DND-41 (cell line): ENCODE data around the gene XBP1.

ENCODE experiments used
- ATAC-seq: fragments of 200-7000 bp; cut with Tn5 transposase; 3 replicates; pipeline ENCODE4 v1.9.1; 2021; ENCODE audit warnings: low read depth; ENCODE audit not compliant: insufficient read depth
- DNase-seq: peaks from one replicate; pipeline ENCODE4 v3.0.0-alpha.2; 2020
- H2AFZ ChIP-seq: 2 replicates; pipeline ENCODE4 v1.6.0; 2012; ENCODE audit warnings: low read depth, low read length
- H3K27ac ChIP-seq: 2 replicates; pipeline ENCODE4 v1.5.1; 2012; ENCODE audit warnings: low read length, inconsistent platforms
- H3K27me3 ChIP-seq: fragments of 200-600 bp; sonication (generic); 2 replicates; pipeline ENCODE4 v1.6.0; 2012; ENCODE audit warnings: low read length, mild to moderate bottlenecking, inconsistent platforms; ENCODE audit not compliant: insufficient read depth, poor library complexity
- H3K36me3 ChIP-seq: 2 replicates; pipeline ENCODE4 v1.5.1; 2012; ENCODE audit warnings: low read length, inconsistent platforms; ENCODE audit not compliant: insufficient read depth
- H3K4me1 ChIP-seq: 2 replicates; pipeline ENCODE4 v1.5.1; 2012; ENCODE audit warnings: mild to moderate bottlenecking, low read length; ENCODE audit not compliant: insufficient read depth
- H3K4me2 ChIP-seq: 2 replicates; pipeline ENCODE4 v1.6.0; 2012; ENCODE audit warnings: mild to moderate bottlenecking, moderate library complexity, low read length, inconsistent platforms; ENCODE audit not compliant: insufficient read depth
- H3K4me3 ChIP-seq, 2 experiments: fragments of 200-600 bp in 1 of 2; shearing (Covaris generic) in 1 of 2; 2 replicates each; pipeline ENCODE4 v1.5.1; 2012 to 2016; ENCODE audit warnings: inconsistent platforms in 2 of 2, low read length in 2 of 2, mild to moderate bottlenecking in 2 of 2, low read depth in 1 of 2, moderate library complexity in 1 of 2
- H3K79me2 ChIP-seq: 2 replicates; pipeline ENCODE4 v1.6.0; 2012; ENCODE audit warnings: low read length, inconsistent platforms; ENCODE audit not compliant: insufficient read depth
- H3K9ac ChIP-seq: 2 replicates; pipeline ENCODE4 v1.6.0; 2012; ENCODE audit warnings: low read depth, mild to moderate bottlenecking, inconsistent platforms, low read length, moderate library complexity
- H3K9me3 ChIP-seq: 2 replicates; pipeline ENCODE4 v1.5.1; 2012; ENCODE audit warnings: low read length, moderate library complexity, mild to moderate bottlenecking, inconsistent platforms; ENCODE audit not compliant: insufficient read depth, severe bottlenecking
- H4K20me1 ChIP-seq: 2 replicates; pipeline ENCODE4 v1.6.0; 2012; ENCODE audit warnings: low read length; ENCODE audit not compliant: insufficient read depth
- CTCF ChIP-seq: IDR thresholded peaks from 2 replicates; pipeline ENCODE4 v1.5.1; 2012; ENCODE audit warnings: borderline replicate concordance, low read length, moderate library complexity, mild to moderate bottlenecking; ENCODE audit not compliant: poor library complexity, severe bottlenecking; ENCODE audit errors: extremely low read depth
- EZH2 ChIP-seq: IDR thresholded peaks from 3 replicates; pipeline ENCODE4 v1.6.1; 2012; ENCODE audit warnings: borderline replicate concordance, low read depth, mild to moderate bottlenecking, moderate library complexity, low read length, inconsistent platforms; ENCODE audit not compliant: severe bottlenecking

XBP1 gene

DNA sequence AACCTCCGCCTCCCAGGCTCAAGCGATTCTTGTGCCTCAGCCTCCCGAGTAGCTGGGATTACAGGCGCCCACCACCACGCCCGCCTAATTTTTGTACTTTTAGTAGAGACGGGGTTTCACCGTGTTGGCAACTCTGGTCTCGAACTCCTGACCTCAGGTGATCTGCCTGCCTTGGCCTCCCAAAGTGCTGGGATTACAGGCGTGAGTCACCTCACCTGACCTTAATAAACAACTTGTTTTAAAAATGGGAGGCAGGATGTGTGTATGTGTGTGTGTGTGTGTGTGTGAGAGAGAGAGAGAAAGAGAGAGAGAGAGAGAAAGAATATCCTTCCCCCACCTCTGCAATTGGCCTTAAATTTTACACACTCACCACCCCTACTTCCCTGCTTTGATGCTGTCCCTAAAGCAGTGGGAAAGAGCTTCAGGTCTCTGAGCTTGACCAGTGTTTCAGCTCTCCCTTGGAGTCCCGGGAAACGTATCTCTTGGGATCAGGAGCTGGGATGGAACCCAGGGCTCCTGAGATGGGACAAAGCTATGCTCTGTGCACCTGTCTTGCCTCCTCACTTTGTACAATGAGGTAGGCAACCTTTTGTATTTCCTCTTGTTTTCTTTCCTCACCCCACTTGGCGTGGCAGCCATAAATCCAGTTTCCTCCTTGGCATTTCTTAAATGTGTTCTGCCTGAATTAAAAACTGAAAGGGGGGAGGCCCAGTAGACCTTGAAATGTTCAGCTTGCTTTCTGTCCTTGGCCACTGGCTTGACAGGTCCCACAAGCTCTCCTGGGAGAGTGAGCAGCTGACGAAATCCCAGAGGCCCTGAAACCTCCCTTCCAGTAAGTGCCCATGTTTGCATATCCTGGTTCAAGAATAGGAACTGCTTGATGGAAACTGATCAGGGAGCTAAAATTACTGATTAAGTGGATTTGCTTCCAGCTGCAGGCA is 17.8 kb upstream of the XBP1 start:
- H4K20me1 ChIP-seq, result no peaks in the 10 kb centered on the region
- no peaks in the 10 kb centered on the region for H3K9me3 ChIP-seq
- no peaks in the 10 kb centered on the region; the same call in 1 of the 2 replicates for H3K36me3 ChIP-seq
- peaks cover 69% of the 10 kb centered on the region for H3K79me2 ChIP-seq
- DNase-seq (no peak), ATAC-seq (no peak)
- H3K4me3 ChIP-seq, result peak overlapping the region in 1 of 2 experiments; percentile 15; a peak in 1 of 4 replicates
- no peaks in the 10 kb centered on the region for H3K27me3 ChIP-seq
- H3K4me1 ChIP-seq, result peaks cover 100% of the 10 kb centered on the region
- no peak overlapping the region for H2AFZ ChIP-seq
- peak overlapping the region; percentile 38 for H3K4me2 ChIP-seq
- H3K27ac ChIP-seq, result peak overlapping the region; percentile 99
- peak overlapping the region; percentile 65 for H3K9ac ChIP-seq
- TF ChIP-seq CTCF (no peak), EZH2 (no peak)

GRCh38 chr22:28817064-28817463 is 16.7 kb upstream of the XBP1 start:
- H3K9ac ChIP-seq, result peak overlapping the region; percentile 65
- H3K79me2 ChIP-seq, result peaks cover 76% of the 10 kb centered on the region
- ATAC-seq, result peak; percentile 6; the same call in 1 of the 3 replicates
- H3K4me2 ChIP-seq, result peak overlapping the region; percentile 38
- no peaks in the 10 kb centered on the region for H3K27me3 ChIP-seq
- no peaks in the 10 kb centered on the region for H4K20me1 ChIP-seq
- no peak for TF ChIP-seq EZH2
- no peak for TF ChIP-seq CTCF
- peak overlapping the region; percentile 99 for H3K27ac ChIP-seq
- no peak overlapping the region for H2AFZ ChIP-seq
- no peak for DNase-seq
- H3K36me3 ChIP-seq, result no peaks in the 10 kb centered on the region; the same call in 1 of the 2 replicates
- peak overlapping the region in 1 of 2 experiments; percentile 39; a peak in 1 of 4 replicates for H3K4me3 ChIP-seq
- H3K4me1 ChIP-seq, result peaks cover 100% of the 10 kb centered on the region
- no peaks in the 10 kb centered on the region for H3K9me3 ChIP-seq

DNA sequence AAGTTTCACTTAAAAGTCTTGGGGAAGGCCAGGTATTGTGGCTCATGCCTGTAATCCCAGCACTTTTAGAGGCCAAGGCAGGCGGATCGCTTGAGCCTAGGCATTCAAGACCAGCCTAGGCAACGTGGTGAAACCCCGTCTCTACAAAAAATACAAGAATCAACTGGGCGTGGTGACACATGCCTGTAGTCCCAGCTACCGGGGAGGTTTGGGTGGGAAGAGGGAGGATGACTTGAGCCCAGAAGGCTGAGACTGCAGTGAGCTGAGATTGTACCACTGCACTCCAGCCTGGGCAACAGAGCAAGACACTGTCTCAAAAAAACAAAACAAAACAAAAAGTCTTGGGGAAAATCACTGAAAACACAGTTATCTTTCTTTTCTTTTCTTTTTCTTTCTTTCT is 15.4 kb upstream of the XBP1 start:
- H3K9me3 ChIP-seq, result no peaks in the 10 kb centered on the region
- DNase-seq (peak; percentile 67), ATAC-seq (peak; percentile 2; the same call in 1 of the 3 replicates)
- no peak overlapping the region for H2AFZ ChIP-seq
- peaks cover 65% of the 10 kb centered on the region for H3K79me2 ChIP-seq
- peak overlapping the region in 1 of 2 experiments; percentile 25; a peak in 2 of 4 replicates for H3K4me3 ChIP-seq
- peak overlapping the region; percentile 65 for H3K9ac ChIP-seq
- TF ChIP-seq EZH2, result no peak
- no peak for TF ChIP-seq CTCF
- no peaks in the 10 kb centered on the region for H3K36me3 ChIP-seq
- no peaks in the 10 kb centered on the region for H4K20me1 ChIP-seq
- peak overlapping the region; percentile 38 for H3K4me2 ChIP-seq
- H3K27me3 ChIP-seq, result no peaks in the 10 kb centered on the region
- H3K4me1 ChIP-seq, result peaks cover 100% of the 10 kb centered on the region
- peak overlapping the region; percentile 99 for H3K27ac ChIP-seq
